ENCODE results near the gene ADARB2.

GRCh38 chr10:1395481-1396296, 341.6 kb downstream of the ADARB2 start:
- TF ChIP-seq CTCF (IDR thresholded peaks at IDR 0.05) (no peak), POLR2A (IDR thresholded peaks at IDR 0.05) (no peak)
